Measurements from ENCODE around the gene PCNX1.
"Not testable (repeated sequence)": the region's sequence is repeated elsewhere in the genome, so short reads cannot be mapped to it uniquely, and the experiment has no call there.

Gene PCNX1

DNA sequence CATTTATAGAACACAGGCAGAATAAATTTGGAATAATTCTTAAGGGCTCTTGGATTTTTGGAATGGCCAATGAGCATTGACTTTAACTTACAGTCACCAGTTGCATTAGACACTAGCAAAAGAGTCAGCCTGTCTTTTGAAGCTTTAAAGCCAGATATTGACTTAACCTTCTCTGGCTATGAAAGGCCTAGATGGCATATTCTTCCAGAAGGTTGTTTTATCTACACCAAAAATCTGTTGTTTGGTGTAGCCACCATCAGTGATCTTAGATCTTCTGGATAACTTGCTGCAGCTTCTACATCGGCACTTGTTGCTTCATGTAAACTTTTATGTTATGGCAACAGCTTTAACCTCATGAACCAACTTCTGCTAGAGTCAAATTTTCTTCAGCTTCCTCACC lies 10.4 kb downstream of the PCNX1 start:
- no peak for DNase-seq

DNA sequence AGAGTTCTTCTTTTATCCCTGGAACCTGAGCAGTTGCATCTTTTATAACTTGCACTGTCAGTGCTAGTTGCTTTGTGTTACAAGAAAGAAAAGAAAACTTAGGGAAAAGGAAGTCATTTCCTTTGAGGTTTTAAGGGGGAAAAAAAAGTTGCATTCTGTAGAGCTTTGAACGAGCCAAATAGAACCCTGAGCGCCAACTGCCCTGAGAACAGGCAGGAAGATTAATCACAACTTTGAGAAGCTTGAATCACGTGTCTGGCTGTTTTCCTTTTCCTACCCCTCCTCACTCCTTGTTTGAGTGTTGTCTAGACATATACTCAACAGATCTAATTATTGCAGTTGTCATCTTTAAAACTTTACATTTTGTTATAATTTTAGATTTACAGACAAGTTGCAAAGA lies 12.5 kb downstream of the PCNX1 start:
- DNase-seq: no peak

DNA sequence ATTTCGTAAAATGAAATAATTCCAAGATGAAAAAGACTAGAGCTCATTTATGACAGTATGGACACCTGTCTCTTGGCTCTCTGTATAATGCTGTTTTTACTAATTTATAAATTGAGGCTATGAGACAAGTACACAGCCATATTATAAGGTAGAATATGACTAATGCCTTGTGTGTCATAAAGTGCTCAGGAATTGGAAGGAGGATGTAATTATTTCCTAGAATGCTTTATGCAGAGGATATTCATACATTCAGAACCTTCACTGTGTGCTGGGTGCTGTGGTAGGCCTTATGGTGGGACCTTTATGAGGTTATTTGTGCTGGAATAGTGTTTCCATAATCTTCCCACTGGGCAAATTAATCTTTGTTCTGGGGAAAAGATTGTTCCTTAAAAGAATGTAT lies 13.3 kb downstream of the PCNX1 start:
- DNase-seq: no peak

DNA sequence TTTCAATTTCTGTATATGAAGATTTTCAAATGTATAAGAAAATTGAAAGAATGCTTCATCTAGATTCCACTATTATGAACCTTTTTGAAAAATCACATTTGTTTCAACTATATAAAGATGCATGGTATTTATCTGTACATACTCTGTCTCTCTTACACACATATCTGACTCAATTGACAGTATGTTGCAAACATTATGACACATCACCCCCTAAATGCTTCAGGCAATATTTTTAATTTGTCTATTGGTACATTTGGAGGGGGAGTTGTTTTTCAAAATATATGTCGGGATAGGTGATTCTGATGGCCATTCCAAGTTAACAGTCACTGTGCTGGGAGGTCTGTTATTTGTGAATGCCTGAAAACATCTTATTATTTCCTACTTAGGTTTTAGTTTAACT lies 14.4 kb downstream of the PCNX1 start:
- no peak for DNase-seq

DNA sequence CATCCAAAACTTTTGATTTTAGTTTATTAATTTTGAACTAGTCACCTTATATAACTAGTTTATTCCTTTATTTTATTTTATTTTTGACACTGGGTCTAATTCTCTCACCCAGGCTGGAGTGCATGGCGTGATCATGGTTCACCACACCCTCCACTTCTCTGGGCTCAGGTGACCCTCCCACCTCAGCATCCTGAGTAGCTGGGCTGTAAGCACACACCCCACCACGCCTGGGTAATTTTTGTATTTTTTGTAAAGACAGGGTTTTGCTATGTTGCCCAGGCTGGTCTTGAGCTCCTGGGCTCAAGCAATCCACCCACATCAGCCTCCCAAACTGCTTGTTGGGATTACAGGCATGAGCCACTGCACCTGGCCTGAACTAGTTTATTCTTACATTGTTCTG lies 17.3 kb downstream of the PCNX1 start:
- DNase-seq: no peak

DNA sequence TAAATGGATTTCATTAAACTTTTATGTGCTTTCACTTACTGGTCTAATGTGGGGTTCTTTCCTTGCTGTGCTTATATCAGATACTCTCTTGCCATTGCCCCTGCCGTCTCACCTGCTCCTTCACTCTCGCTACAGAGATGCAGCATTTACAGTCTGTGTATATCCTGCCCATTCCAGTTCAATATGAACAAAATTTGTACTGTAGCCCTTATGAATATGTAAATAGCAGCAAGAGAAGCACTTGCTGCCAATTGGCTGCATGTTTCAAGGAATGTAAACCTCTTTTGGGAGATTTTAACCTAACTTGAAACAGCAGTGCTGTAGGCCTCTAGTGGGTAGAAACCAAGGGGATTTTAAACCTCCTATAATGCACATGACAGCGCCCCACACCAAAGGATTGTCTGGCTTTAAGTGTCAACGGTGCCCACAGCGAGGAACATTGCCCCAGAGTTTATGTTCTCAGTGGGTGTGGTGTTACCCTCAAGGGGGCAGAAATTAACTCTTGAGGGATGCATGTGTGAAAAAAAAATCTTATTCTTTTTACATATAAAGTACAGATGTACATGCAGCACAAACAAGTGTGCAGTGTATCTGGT lies 19.1 kb downstream of the PCNX1 start:
- DNase-seq: no peak

DNA sequence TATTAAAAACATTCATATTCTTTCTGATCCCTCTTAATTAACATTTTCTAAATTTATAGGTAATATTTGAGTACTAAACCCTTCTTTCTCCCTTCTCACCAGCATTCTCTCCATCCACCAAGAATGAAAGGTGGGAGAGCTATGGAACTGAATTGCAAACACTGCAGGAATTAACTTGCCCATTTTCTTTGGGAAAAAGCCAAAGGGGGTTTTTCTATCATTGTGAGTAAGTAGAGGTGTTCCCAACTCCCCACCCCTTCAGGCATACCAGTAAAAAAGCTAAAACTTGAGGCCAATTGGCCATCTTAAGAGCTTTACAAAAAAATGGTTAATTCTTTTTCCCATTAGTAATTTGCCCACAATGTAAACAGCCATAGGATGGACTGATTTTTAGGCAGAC lies 23.7 kb downstream of the PCNX1 start:
- DNase-seq: no peak

DNA sequence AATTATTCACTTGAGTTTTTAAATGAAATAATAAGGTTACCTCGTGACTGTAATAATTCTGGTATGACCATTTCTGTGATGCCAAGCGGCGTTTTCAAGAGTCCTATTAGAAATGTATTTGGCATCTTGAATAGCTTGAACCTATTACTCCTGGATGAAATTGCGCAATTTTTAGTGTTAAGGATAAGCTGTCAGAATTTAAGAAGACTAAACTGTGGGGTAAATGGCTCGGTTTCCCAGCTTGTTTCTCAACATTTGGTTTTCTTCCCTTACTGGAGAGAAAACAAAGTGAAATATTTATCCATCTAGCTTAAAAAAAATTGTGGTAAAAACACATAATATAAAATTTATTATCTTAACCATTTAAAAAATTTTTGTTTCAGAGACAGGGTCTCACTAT lies 26.8 kb downstream of the PCNX1 start:
- DNase-seq: no peak

DNA sequence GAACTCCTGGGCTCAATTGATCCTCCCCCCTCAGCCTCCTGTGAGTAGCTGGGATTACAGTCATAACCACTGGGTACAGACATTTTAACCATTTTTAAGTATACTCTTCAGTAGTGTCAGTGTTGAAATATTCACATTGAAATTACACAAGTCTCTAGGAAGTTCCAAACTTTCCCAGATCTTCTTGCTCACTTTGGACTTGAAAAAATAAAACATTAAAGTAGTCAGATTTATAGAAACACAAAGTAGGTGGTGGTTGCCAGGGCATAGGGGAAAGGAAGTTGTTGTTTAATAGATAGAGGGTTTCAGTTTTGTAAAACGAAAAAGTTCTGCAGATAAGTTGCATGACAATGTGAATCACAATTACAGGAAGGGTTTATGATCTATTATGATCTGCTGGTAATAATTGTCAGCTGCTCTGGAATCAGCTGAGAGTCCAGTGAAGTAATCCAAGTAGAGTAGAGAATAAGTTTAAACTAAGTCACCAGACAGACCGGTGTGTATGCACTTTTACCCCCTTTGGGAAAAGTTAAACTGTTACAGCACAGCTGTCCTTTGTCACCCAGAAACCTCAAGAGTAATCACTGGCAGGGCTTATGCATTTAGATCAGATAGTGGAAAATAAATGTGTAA lies 27.4 kb downstream of the PCNX1 start:
- no peak for DNase-seq

DNA sequence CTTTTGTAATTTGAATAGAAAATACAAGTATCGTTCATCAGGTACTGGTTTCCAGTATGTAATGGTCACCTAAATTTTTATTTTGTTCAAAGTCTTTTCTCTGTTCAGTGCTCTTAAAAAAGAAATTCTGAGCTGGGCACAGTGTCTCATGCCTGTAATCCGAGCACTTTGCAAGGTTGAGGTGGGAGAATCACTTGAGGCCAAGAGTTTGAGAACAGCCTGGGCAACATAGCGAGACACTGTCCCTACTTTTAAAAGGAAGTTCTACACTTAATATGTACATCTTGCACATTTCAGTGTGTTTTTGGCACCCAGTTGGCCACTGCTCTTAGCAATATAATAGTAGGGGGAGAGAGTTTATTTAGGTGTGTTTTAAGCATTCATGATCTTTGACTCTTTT lies 27.9 kb downstream of the PCNX1 start:
- DNase-seq: no peak

DNA sequence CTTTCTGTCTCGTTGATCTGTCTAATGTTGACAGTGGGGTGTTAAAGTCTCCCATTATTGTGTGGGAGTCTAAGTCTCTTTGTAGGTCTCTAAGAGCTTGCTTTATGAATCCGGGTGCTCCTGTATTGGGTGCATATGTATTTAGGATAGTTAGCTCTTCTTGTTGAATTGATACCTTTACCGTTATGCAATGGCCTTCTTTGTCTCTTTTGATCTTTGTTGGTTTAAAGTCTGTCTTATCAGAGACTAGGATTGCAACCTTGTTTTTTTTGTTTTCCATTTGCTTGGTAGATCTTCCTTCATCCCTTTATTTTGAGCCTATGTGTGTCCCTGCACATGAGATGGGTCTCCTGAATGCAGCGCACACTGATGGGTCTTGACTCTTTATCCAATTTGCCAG lies 32.4 kb downstream of the PCNX1 start:
- not testable (repeated sequence) for DNase-seq

DNA sequence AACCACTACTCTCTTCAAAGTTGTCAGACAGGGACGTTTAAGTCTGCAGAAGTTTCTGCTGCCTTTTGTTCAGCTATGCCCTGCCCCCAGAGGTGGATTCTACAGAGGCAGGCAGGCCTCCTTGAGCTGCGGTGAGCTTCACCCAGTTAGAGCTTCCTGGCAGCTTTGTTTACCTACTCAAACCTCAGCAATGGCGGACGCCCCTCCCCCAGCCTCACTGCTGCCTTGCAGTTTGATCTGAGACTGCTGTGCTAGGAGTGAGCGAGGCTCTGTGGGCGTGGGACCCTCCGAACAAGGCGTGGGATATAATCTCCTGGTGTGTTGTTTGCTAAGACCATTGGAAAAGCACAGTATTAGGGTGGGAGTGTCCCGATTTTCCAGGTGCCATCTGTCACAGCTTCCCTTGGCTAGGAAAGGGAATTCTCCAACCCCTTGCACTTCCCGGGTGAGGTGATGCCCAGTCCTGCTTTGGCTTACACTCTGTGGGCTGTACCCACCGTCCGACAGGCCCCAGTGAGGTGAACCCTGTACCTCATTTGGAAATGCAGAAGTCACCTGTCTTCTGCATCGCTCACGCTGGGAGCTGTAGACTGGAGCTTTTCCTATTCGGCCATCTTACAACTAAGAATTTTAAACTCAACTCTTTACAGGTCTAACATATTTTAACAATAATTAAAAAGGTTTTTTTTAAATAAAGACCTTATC lies 34.5 kb downstream of the PCNX1 start:
- DNase-seq: not testable (repeated sequence)

DNA sequence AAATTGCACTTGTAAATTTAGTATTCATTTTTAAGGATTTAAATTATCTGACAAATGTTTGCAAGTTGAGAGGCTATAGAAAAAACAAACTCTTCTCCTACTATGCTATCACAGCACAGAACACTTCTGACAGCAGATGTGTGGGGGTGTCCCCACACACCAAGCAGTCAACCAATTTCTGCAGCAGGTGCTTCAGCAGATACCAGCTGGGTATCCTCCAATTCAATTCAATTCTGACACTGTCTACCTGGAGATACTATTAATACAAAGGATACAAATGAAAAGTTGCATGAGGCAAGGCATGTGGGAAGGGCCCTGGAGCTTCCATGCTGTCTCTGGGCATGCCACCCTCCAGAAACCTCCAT lies 35.1 kb downstream of the PCNX1 start:
- no peak for DNase-seq

DNA sequence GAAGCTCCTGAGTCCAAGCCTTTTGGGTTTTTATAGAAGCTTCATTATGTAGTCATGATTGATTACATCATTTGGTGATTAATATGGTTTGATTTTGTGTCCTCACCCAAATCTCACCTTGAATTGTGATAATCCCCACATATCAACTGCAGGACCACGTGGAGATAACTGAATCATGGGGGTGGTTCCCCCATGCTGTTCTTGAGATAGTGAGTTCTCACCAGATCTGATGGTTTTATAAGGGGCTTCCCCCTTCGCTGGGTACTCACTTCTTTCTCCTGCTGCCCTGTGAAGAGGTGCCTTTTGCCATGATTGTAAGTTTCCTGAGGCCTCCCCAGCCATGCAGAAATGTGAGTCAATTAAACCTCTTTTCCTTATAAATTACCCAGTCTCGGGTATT lies 35.5 kb downstream of the PCNX1 start:
- DNase-seq: not testable (repeated sequence)

DNA sequence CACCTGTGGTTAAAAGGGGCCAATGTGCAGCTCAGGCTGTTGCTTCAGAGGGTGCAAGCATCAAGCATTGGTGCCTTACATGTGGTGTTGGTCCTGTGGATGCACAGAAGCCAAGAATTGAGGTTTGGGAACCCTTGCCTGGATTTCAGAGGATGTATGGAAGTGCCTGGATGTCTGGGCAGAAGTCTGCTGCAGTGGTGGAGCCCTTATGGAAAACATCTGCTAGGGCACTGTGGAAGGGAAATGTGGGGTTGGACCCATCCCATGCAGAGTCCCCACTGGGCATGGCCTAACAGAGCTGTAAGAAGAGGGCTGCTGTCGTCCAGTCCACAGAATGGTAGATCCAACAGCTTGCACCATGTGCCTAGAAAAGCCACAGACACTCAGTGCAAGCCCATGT lies 36.6 kb downstream of the PCNX1 start:
- DNase-seq: no peak

DNA sequence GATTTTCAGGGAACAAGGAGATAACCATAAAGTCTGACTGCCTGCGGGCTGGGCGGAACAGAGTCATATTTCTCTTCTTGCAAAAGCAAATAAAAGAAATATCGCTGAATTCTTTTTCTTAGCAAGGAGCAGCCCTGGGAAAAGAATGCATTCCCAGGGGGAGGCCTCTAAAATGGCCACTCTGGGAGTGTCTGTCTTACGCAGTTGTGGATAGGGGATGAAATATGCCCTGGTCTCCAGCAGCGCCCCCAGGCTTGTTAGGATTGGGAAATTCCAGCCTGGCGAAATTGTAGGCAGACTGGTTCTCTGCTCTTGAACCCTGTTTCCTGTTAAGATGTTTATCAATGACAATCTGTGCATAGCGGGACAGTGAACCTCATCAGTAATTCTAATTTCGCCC lies 40.5 kb downstream of the PCNX1 start:
- DNase-seq: no peak

DNA sequence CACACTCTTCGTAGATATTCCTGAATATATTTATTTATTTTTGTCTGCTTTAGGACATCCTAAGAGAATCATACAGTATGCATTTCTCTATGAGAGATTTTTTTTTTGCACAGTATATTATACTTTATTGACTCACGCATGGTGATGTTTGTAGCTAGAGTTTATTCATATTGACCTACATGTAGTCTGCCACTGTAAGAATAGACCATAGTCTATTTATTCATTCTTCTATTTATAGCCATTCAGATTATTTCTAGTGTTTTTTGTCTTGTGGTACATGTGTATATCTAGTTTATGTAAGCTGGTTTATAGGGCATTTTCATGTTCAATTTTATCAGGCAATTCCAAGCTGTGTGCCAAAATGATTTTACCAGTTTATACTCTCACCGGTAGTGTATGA lies 45.2 kb downstream of the PCNX1 start:
- no peak for DNase-seq

DNA sequence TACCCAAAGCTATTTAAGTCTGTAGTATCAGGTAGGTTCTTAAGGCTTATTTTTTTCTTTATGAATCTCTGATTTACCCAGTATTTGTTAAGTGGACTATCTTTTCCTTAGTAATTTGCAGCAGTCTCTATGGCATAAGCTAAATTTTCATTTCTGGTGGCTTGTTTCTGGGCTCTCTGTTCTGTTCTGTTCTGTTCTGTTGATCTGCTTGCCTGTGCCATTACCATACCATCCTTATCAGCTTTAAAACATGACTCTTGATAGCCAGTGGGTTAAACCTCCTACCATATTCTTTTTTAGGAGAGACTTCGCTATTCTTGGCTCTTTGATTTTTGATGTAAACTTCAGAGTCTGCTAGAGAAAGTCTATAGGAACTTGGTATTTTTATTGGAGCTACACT lies 46.8 kb downstream of the PCNX1 start:
- DNase-seq: no peak

DNA sequence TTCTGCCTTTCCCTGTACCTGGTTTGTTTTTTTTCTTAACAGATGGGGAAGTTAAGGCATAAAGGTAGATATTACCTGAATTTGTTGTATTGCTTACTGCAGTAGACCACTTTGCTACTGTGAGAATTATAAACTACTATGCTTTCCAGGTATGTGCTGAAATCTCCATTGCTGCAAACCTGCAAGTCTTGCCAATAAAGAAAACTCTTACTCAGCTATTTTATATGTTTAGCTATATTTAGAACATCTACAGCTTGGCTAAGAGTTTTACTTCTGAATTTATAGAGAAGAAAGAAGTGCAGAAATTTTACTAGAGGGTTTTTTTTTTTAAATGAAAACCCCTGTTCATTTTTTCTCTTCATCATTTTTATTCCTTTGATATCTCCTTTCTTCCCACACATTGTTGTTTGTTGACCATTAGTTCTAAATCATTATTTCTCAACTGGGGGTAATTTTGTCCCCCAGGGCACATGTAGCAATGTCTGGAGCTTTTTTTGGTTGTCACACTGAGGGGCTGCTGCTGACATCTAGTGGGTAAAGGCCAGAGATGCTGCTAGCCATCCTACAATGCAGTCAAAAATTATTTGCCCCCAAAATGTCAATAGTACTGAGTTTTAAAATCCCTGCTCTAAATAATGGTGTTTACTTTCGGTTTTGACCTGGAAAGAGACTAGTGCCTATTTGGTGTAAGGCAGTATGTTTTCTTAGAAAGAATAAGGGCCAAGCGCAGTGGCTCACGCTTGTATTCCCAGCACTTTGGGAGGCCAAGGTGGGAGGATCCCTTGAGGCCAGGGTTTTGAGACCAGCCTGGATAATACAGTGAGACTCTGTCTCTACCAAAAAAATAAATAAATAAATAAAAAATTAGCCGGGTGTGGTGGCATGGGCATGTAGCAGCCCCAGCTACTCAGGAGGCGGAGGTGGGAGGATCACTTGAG lies 48.6 kb downstream of the PCNX1 start:
- DNase-seq: no peak

DNA sequence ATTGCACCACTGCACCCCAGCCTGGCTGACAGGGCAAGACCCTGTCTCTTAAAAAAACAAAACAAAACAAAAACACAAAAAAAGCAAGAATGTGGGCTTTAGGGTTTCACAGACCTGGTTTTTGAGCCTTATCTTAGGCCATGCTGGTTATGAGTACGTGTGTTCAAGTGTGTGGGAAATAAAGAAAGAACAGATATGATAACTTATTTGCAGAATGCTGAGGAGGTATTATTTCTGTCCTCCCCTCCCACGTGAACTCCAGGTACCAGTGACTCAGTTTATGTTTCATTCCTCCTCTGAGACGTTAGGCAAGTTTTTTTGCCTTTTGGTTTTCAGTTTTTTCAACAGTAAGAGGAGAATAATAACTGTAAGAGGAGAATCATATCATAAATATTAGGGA lies 49.3 kb downstream of the PCNX1 start:
- no peak for DNase-seq

DNA sequence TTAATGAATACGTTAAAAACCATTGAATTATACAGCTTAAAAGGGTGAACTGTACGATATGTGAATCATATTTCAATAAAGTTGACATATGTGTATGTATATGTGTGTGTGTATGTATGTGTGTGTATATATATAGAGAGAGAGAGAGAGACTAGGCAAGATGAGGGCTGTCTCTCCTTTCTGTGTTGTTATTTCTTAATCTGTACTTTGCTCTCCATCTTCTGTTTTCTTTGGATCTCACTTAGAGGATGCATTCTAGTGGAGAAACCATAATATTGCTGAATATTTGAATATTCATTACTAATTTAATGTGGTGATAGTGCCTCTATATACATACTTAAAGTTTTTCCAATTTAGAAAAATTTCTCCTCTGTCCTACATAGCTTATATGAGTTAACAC lies 50.5 kb downstream of the PCNX1 start:
- DNase-seq: no peak

DNA sequence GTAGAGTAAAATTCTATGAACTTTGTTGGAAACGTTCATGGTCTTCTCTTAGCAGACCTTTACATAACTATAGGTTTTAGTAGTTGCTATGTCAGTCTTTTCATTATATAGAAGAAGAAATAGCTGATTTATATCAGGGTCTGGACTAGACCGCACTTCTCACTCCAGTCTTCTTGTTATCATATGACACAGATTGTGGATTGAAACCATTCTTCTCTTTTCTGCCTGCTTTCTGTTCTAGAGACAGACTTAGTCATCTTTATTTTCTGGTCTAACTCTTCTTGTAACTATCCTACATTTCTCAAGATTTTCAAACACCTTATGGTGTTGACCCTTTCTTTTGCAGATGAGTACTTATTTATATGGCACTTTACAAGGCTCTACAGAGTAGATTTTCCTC lies 55.7 kb downstream of the PCNX1 start:
- DNase-seq: no peak

DNA sequence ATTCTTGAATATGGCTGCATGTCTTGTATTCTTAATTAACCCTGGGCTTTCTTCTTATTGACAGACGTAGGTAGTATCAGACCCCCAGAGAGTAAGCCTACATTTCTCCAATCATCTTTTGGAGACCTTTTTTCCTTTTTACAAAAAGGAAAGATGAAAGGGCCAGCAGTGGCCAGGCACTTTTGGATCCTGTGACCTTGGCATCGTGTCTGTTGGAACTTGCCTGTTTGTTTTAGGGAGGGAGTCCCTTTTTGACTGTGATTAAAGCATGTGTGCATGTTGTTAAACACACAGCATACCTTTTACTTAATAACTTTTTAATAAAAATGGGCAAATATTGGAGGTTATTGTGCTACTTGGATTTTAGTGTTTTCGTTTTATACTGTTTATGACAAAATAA lies 57.2 kb downstream of the PCNX1 start:
- DNase-seq: no peak

DNA sequence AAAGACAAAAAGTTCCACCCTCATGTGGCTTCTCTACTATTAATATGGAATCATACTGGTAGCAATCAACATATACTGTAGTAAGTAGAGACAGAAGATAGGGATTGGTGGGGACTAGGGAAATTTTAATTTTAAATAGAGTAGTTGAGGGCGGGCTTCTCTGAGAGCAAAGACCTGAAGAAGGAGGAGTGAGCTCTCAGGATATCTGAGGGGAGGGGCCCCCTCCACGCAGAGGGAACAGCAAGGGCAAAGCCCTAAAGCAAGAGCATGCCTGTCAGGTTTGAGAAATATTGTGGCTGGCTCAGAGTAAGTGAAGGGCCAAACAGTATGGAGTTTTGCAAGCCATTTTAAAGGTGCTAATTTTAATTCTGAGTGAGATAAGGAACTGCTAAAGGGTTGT lies 64.3 kb downstream of the PCNX1 start:
- no peak for DNase-seq
